D721Med (cell line): ENCODE measurements around the gene KRTAP2-3.

Source experiments
- DNase-seq: peaks from one replicate; pipeline ENCODE4 v3.0.0; 2011; ENCODE audit warnings: low spot score; ENCODE audit not compliant: insufficient read length
- FAIRE-seq: peaks from 2 replicates; lab custom pipeline; 2011; peaks lifted over from hg19 to GRCh38; lab: Jason Lieb, UNC
- TF ChIP-seq, protein P1 (sequence below): IDR thresholded peaks from 2 replicates; pipeline ENCODE4 v1.5.1; 2012; ENCODE audit warnings: mild to moderate bottlenecking, control low read depth; ENCODE audit not compliant: insufficient read depth; ENCODE audit errors: missing control alignments

The KRTAP2-3 gene

GRCh38 chr17:41029633-41030245 lies 30.2 kb downstream of the KRTAP2-3 start, which contains the start of gene KRTAP1-4:
TSS of gene KRTAP1-4 (minus strand) at chr17:41030195. CDS start at chr17:41030078, 117 bp downstream.
- DNase-seq (no peak), FAIRE-seq (no peak)

GRCh38 chr17:41026715-41027471 lies 33.0 kb downstream of the KRTAP2-3 start, which contains the start of gene KRTAP1-5:
TSS of gene KRTAP1-5 (minus strand) at chr17:41027208. CDS start at chr17:41027155, 53 bp downstream.
- TF ChIP-seq, protein P1, sequence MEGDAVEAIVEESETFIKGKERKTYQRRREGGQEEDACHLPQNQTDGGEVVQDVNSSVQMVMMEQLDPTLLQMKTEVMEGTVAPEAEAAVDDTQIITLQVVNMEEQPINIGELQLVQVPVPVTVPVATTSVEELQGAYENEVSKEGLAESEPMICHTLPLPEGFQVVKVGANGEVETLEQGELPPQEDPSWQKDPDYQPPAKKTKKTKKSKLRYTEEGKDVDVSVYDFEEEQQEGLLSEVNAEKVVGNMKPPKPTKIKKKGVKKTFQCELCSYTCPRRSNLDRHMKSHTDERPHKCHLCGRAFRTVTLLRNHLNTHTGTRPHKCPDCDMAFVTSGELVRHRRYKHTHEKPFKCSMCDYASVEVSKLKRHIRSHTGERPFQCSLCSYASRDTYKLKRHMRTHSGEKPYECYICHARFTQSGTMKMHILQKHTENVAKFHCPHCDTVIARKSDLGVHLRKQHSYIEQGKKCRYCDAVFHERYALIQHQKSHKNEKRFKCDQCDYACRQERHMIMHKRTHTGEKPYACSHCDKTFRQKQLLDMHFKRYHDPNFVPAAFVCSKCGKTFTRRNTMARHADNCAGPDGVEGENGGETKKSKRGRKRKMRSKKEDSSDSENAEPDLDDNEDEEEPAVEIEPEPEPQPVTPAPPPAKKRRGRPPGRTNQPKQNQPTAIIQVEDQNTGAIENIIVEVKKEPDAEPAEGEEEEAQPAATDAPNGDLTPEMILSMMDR: no peak
- DNase-seq (no peak), FAIRE-seq (no peak)

More at GRCh38 chr17:41029633-41030245, 30.2 kb downstream of the KRTAP2-3 start, which contains the start of gene KRTAP1-4:
- TF ChIP-seq, protein P1: no peak

DNA sequence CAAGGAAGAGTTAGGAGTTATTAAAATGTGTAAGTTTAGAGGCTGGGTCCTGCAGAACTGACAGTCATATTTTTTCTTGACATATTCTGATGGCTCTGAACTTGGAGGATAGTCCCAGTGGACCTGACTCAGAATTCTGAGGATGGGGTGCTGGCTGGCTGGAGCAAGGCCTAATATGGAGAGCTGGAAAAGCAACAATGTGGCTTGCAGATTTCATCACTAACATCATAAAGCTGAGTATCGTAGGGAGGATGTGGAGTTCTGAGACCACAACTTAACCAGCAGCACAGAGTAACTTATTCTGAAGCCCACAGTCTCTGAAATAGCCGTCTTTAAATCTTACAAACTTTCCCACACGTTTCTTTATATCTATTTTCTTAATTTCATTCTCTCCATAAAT lies 35.2 kb downstream of the KRTAP2-3 start:
- FAIRE-seq (no peak), DNase-seq (no peak)
- TF ChIP-seq, protein P1: no peak

- no peak for FAIRE-seq
- DNase-seq: no peak
- TF ChIP-seq, protein P1: no peak
Measured at GRCh38 chr17:41020336-41020735, 39.6 kb downstream of the KRTAP2-3 start.

GRCh38 chr17:41019415-41019814 lies 40.5 kb downstream of the KRTAP2-3 start:
- TF ChIP-seq, protein P1: no peak
- DNase-seq (no peak), FAIRE-seq (no peak)

DNA sequence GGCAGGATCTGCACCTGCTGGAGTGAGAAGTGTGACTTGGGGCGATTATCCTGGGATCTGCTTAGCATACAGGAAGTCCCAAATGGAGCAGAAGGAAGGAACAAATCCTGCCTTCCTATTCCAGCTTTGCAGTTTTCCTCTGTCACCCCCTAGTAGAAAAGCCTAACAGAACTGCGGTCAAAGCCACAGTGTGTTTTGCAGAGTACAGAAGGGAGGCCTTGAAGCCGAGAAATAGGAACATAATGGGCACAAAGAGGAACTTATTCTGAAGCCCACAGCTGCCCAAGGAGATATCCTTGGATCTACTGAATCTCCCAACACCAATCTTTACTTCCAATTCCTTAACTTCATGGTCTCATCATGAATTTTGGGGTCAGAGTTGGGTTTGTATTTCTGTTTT lies 41.4 kb downstream of the KRTAP2-3 start:
- TF ChIP-seq, protein P1: no peak
- FAIRE-seq (no peak), DNase-seq (no peak)
